Loucy (cell line): ENCODE measurements around the gene RGS6.

Source experiments
- H2AFZ ChIP-seq: fragments of 200-600 bp; sonication (generic); 2 replicates; pipeline ENCODE4 v1.6.0; 2016; ENCODE audit warnings: antibody characterized with exemption, mild to moderate bottlenecking, low read length, moderate library complexity
- H3F3A ChIP-seq: fragments of 200-600 bp; 2 replicates; pipeline ENCODE4 v1.6.0; 2016; ENCODE audit warnings: antibody characterized with exemption, low read depth, mild to moderate bottlenecking
- H3K27me3 ChIP-seq: fragments of 200-600 bp; sonication (generic); 2 replicates; pipeline ENCODE4 v1.6.1; 2014; ENCODE audit warnings: low read length, mild to moderate bottlenecking; ENCODE audit not compliant: insufficient read depth, poor library complexity, severe bottlenecking
- H3K36me3 ChIP-seq: fragments of 200-600 bp; sonication (generic); 2 replicates; pipeline ENCODE4 v1.6.1; 2016; ENCODE audit warnings: low read length; ENCODE audit not compliant: insufficient read depth
- H3K4me1 ChIP-seq: fragments of 200-600 bp; sonication (generic); 2 replicates; pipeline ENCODE4 v1.5.1; 2014; ENCODE audit warnings: low read length, mild to moderate bottlenecking; ENCODE audit not compliant: insufficient read depth, poor library complexity, severe bottlenecking
- H3K4me2 ChIP-seq: fragments of 200-600 bp; sonication (generic); 2 replicates; pipeline ENCODE4 v1.6.0; 2014; ENCODE audit warnings: antibody characterized with exemption, low read length, low read depth, mild to moderate bottlenecking; ENCODE audit not compliant: poor library complexity, severe bottlenecking
- H3K4me3 ChIP-seq: fragments of 200-600 bp; sonication (generic); 2 replicates; pipeline ENCODE4 v1.5.1; 2014; ENCODE audit warnings: low read length, mild to moderate bottlenecking, mixed read lengths; ENCODE audit not compliant: poor library complexity, severe bottlenecking
- H3K79me2 ChIP-seq: fragments of 200-600 bp; sonication (generic); 2 replicates; pipeline ENCODE4 v1.6.1; 2014; ENCODE audit warnings: low read length; ENCODE audit not compliant: insufficient read depth
- H3K9ac ChIP-seq: fragments of 200-600 bp; sonication (generic); 2 replicates; pipeline ENCODE4 v1.6.0; 2014; ENCODE audit warnings: mild to moderate bottlenecking, low read depth, low read length, moderate library complexity; ENCODE audit not compliant: poor library complexity, severe bottlenecking
- H3K9me2 ChIP-seq: fragments of 200-600 bp; sonication (generic); replicated peaks from 2 replicates; pipeline ENCODE4 v1.6.1; 2016; ENCODE audit warnings: low read depth, low read length, mixed read lengths
- H3K9me3 ChIP-seq: fragments of 200-600 bp; sonication (generic); 2 replicates; pipeline ENCODE4 v1.6.1; 2014; ENCODE audit warnings: mild to moderate bottlenecking, antibody characterized with exemption, low read length, low read depth; ENCODE audit not compliant: insufficient read depth
- H4K20me1 ChIP-seq: fragments of 200-600 bp; sonication (generic); 2 replicates; pipeline ENCODE4 v1.6.0; 2014; ENCODE audit warnings: antibody characterized with exemption, low read length, mild to moderate bottlenecking; ENCODE audit not compliant: insufficient read depth, poor library complexity, severe bottlenecking
- EZH2phosphoT487 ChIP-seq: fragments of 200-600 bp; IDR thresholded peaks from 2 replicates; pipeline ENCODE4 v1.6.1; 2018; ENCODE audit warnings: antibody characterized with exemption, mild to moderate bottlenecking, moderate library complexity, borderline replicate concordance
- TF ChIP-seq, protein P1 (sequence below): fragments of 200-600 bp; sonication (generic); conservative IDR thresholded peaks from 2 replicates; pipeline ENCODE4 v1.5.1; 2014; ENCODE audit warnings: mild to moderate bottlenecking, antibody characterized with exemption, low read length

Gene RGS6

DNA sequence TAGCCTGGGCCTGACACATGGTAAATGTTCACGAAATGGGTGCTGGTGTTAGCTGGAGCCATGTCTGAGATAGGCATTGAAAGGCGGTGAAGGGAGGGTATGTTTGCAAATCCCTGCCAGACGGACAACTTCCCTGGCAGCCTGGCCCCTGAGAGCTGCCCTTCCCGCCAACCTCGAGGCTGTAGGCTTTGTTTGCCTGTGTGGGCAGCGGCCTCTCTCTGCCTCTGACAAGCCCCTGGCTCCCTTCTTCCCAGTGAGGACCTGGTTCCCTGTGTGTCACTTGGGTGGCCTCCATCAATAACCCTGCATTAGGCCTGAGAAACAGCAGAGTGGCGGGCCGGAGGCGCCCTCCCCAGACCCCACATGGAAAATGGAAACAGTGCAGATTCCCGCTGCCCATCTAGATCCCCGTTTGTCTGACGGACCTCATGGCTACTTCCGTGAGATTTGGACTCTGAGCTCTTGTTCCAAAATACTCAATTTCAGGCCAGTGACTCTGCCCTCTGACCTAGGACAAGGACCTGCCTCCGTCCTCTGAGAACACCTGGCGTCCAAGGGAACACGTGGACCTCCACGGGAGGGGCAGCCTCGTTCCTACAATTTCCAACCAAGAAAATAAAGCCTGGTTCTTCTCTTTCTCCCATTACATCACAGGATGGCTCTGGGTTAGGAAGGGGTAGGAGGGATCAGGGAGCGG, 636.2 kb downstream of the RGS6 start:
- H3K36me3 ChIP-seq = no peaks in the 10 kb centered on the region
- no peak overlapping the region for H3K9ac ChIP-seq
- H3K27me3 ChIP-seq = no peaks in the 10 kb centered on the region
- no peaks in the 10 kb centered on the region for H3F3A ChIP-seq
- H3K9me2 ChIP-seq = no peaks in the 10 kb centered on the region
- H3K4me3 ChIP-seq = no peak overlapping the region
- H3K4me1 ChIP-seq = peaks cover 51% of the 10 kb centered on the region
- H2AFZ ChIP-seq = no peak overlapping the region
- H3K9me3 ChIP-seq = no peaks in the 10 kb centered on the region
- H4K20me1 ChIP-seq = no peaks in the 10 kb centered on the region
- no peak for TF ChIP-seq EZH2phosphoT487
- TF ChIP-seq, protein P1, sequence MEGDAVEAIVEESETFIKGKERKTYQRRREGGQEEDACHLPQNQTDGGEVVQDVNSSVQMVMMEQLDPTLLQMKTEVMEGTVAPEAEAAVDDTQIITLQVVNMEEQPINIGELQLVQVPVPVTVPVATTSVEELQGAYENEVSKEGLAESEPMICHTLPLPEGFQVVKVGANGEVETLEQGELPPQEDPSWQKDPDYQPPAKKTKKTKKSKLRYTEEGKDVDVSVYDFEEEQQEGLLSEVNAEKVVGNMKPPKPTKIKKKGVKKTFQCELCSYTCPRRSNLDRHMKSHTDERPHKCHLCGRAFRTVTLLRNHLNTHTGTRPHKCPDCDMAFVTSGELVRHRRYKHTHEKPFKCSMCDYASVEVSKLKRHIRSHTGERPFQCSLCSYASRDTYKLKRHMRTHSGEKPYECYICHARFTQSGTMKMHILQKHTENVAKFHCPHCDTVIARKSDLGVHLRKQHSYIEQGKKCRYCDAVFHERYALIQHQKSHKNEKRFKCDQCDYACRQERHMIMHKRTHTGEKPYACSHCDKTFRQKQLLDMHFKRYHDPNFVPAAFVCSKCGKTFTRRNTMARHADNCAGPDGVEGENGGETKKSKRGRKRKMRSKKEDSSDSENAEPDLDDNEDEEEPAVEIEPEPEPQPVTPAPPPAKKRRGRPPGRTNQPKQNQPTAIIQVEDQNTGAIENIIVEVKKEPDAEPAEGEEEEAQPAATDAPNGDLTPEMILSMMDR = no peak
- no peak overlapping the region for H3K4me2 ChIP-seq
- H3K79me2 ChIP-seq = no peaks in the 10 kb centered on the region

DNA sequence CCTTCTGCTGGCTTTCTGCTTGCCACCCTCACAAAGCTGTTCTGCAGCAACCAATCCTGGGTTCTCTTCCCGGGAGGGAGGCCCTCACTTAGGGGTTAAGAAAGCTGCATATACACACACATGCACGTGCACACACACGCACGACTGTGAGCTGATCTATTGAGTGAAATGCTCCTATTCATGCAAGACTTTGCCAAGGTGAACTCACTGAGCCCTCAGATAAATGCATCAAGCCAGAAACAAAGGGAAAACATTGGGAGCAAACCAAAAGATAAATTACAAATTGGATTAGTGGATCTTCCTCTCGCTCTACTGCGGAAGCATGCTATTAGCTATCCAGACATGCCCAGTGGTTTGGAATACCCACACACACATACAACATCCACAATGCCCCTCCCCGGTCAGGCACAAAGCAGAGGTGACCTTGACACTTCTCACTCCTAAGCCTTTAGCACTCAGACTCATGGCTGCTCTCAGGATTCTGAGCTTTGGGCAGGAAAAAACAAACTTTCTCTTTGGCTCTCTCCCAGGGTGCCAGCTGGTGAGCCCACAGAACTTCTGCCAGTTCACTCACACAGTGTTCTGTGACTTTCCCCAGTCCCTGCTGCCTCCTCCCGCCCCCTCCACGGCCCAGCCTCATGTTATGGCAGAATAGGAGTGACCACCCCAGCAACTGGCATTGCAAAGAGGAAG, 641.6 kb downstream of the RGS6 start:
- H3K36me3 ChIP-seq = no peaks in the 10 kb centered on the region
- no peak overlapping the region for H3K4me2 ChIP-seq
- no peaks in the 10 kb centered on the region for H3K27me3 ChIP-seq
- peaks cover 37% of the 10 kb centered on the region for H3K4me1 ChIP-seq
- H3K4me3 ChIP-seq = no peak overlapping the region
- H3F3A ChIP-seq = no peaks in the 10 kb centered on the region
- no peaks in the 10 kb centered on the region for H3K9me2 ChIP-seq
- no peaks in the 10 kb centered on the region for H3K79me2 ChIP-seq
- H2AFZ ChIP-seq = no peak overlapping the region
- TF ChIP-seq, protein P1 = no peak
- no peak for TF ChIP-seq EZH2phosphoT487
- no peaks in the 10 kb centered on the region for H4K20me1 ChIP-seq
- H3K9ac ChIP-seq = no peak overlapping the region
- no peaks in the 10 kb centered on the region for H3K9me3 ChIP-seq

DNA sequence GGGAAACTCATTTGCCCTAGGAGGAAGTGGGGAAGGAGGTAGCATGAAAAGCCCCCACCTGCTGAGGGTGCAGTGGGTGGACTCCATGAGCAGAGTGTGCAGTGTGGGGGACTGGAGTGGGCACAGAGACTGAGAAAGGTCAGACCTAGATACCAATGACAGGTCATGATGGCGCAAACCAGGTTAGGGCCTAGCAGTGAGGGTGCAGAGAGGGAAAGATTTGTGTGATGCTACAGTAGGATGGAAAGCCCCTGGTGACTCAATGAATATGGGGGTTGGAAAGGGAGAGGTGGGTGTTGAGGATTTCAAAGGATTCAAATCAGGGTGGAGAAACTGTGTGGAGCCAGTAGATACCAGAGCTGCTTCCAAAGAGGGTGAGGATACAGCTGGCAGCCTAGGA, 642.5 kb downstream of the RGS6 start:
- H3K4me2 ChIP-seq = no peak overlapping the region
- H3K4me1 ChIP-seq = peaks cover 29% of the 10 kb centered on the region
- TF ChIP-seq EZH2phosphoT487 = no peak
- TF ChIP-seq, protein P1 = no peak
- no peak overlapping the region for H2AFZ ChIP-seq
- no peaks in the 10 kb centered on the region for H3K9me2 ChIP-seq
- H3F3A ChIP-seq = no peaks in the 10 kb centered on the region
- H3K27me3 ChIP-seq = no peaks in the 10 kb centered on the region
- no peaks in the 10 kb centered on the region for H3K79me2 ChIP-seq
- no peaks in the 10 kb centered on the region for H3K9me3 ChIP-seq
- H3K36me3 ChIP-seq = no peaks in the 10 kb centered on the region
- no peaks in the 10 kb centered on the region for H4K20me1 ChIP-seq
- H3K9ac ChIP-seq = no peak overlapping the region
- H3K4me3 ChIP-seq = no peak overlapping the region
